ENCODE results near the gene MARVELD2. TPM values are rescaled to one million over a fixed set of nuclear protein-coding genes. Genes with fewer than 3 reads are reported as not detected.
A peak's percentile ranks its signal among the peaks of the same experiment; 100 is the strongest.
"Not testable (repeated sequence)": the region's sequence is repeated elsewhere in the genome, so short reads cannot be mapped to it uniquely, and the experiment has no call there.

MARVELD2 gene
- total RNA-seq, 1 experiment from 2014 or later: 2.5 TPM

DNA sequence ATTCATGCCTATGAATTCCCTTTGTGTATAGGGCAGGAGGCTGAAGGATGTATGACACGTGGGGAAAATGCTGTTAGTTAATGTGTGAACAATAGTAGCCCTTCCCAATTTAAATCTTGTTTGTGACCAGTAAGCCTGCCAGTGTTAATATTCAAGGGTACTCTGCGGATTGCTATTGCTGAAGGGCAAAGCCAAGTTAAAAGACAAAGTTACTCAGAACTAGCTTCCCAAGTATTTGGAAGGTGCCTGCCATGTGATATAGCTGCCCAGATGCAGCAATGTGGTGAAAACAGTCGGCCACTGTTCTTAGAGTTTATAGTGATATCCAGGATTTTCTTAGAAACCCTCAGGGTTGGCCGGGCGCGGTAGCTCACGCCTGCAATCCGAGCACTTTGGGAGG, 34.6 kb downstream of the MARVELD2 start:
- DNase-seq (ENCODE audit: low read depth): peak; percentile 7

DNA sequence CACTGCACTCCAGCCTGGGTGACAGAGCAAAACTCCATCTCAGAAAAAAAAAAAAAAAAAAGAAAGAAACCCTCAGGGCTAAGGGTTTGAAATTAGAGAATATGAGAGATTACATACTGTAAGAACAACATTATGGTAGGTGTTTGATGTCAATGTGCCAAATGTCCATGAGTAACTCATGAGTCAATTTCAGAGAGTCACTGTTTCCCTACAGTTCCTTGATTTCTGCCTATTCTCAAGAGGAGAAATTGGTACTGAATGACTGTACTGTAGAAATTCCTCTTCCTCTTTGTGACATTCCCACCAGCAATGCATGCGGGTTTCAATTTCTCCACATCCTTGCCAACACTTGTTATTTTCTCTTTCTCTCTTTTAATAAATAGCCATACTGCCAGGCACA, 35.2 kb downstream of the MARVELD2 start:
- peak; percentile 87 for DNase-seq (ENCODE audit: low read depth)

DNA sequence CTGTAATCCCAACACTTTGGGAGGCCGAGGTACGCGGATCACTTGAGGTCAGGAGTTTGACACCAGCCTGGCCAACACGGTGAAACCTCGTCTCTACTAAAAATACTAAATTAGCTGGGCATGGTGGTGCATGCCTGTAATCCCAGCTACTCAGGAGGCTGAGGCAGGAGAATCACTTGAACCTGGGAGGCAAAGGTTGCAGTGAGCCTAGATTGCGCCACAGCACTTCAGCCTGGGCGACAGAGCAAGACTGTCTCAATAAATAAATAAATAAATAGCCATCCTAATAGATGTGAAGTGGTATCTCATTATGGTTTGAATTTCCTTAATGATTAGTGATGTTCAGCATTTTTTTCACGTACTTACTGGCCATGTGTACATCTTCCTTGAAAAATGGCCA, 35.6 kb downstream of the MARVELD2 start:
- not testable (repeated sequence) for DNase-seq (ENCODE audit: low read depth)

DNA sequence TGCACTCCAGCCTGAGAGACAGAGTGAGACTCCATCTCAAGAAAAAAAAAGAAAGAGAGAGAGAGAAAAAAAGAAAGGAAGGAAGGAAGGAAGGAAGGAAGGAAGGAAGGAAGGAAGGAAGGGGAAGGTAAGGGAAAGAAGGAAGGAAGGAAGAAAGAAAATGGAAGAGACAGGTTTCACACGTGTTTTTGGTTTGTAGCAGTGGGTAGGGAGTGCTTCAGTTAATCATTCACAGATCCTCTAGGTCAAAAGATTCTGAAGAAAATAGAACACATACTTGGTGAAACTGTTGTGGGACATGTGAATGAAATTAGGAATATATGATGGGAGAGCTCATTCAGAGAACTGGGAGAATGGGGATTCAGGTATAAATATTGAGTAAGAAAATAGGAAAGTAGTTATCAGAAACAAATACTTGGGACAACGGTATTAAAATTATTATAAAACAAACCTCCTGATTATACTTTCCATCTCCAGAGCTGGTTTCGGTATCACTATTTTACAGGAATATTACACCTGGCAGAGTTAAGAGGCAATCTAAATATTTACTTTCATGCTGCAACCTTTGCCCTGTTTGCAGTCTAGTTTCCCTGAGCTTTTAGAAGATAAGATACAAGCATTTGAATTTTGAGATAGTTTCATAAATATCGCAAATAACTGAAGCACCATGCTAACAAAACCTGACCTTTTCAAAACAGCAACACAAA, 37.2 kb downstream of the MARVELD2 start:
- DNase-seq (ENCODE audit: low read depth): no peak

DNA sequence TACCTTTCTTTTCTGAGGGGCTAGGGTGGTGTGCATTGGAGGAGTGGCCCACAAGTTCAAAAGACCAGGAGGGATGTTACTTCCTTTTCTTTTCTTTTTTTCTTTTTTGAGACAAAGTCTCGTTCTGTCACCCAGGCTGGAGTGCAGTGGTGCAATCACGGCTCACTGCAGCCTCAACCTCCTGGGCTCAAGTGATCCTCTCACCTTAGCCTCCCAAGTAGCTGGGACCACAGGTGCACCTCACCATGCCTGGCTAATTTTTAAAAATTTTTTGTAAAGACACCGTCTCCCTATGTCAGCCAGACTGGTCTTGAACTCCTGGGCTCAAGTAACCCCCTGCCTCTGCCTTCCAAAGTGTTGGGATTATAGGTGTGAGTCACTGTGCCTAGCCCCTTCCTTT, 38.6 kb downstream of the MARVELD2 start:
- not testable (repeated sequence) for DNase-seq (ENCODE audit: low read depth)

DNA sequence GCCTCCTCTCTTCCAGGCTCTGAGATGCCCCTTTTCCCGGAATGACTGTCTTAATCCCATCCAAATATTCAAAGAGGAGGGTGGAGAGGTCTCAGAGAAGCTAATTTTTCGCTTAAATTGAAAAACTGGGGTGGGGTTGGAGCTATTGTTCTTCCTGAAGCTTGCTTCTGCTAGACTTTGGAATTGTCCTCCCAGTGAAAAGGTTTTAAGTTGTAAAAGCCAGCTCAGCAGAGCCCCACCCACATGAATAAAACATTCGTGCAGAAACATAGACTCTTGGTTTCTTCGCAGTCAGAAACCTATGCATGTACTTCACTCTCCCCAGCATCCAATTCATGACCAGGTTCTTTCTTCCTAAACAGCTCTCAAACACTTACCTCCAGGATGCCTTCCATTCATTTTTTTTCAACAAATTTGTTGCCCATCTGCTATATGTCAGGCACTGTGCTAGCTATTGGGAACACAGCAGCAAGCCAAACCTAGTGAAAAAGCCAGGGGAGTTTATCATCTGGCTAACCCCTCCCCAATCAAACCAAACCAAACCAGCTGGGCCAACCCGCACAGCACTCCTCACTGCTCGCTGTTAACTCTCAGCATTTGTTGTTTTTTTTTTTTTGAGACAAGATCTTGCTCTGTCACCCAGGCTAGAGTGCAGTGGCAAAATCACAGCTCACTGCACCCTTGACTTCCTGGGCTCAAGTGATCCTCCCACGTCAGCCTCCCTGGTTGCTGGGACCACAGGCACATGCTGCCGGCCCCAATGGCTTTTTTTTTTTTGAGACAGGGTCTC, 39.7 kb downstream of the MARVELD2 start:
- no peak for DNase-seq (ENCODE audit: low read depth)

DNA sequence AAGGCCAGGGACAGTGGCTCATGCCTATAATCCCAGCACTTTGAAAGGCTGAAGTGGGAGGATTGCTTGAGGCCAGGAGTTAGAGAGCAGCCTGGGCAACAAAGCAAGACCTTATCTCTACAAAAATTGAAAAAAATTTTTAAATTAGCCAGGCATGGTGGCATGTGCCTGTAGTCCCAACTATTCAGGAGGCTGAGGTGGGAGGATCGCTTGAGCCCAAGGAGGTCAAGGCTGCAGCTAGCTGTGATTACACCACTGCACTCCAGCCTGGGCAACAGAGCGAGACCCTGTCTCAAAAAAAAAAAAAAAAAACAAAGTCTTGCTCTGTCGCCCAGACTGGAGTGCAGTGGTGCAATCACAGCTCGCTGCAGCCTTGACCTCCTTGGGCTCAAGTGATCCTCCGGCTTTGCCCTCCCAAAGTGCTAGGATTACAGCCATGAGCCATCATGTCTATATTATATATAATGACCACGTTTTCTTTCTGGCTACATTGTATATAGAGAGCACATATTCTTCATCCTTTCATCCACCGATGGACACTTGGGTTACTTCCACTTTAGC, 40.6 kb downstream of the MARVELD2 start:
- not testable (repeated sequence) for DNase-seq (ENCODE audit: low read depth)

DNA sequence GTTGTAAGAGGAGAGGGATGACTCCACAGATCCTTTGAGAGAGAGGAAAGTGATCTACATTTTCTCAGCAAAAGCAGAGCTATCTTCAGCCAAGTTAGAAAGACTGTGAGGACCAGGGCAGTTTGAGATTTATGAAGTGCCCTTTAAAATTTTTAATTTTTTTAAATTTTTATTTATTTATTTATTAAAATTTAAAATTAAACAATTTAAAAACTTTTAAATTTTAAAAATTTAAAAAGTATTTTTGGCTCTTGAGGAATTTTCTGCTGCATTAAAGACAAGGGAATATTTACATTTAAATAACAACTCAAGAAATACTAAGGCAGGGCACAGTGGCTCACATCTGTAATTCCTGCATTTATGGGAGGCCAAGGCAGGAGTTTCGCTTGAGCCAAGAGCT, 47.3 kb downstream of the MARVELD2 start:
- DNase-seq (ENCODE audit: low read depth): no peak

DNA sequence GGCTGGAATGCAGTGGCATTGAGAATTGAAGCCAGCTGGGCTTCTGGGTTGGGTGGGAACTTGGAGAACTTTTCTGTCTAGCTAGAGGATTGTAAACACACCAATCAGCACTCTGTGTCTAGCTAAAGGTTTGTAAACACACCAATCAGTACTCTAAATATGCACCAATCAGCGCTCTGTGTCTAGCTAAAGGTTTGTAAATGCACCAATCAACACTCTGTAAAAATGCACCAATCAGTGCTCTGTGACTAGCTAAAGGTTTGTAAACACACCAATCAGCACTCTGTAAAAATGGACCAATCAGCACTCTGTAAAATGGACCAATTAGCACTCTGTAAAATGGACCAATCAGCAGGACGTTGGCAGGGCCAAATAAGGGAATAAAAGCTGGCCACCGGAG, 51.5 kb downstream of the MARVELD2 start:
- not testable (repeated sequence) for DNase-seq (ENCODE audit: low read depth)

DNA sequence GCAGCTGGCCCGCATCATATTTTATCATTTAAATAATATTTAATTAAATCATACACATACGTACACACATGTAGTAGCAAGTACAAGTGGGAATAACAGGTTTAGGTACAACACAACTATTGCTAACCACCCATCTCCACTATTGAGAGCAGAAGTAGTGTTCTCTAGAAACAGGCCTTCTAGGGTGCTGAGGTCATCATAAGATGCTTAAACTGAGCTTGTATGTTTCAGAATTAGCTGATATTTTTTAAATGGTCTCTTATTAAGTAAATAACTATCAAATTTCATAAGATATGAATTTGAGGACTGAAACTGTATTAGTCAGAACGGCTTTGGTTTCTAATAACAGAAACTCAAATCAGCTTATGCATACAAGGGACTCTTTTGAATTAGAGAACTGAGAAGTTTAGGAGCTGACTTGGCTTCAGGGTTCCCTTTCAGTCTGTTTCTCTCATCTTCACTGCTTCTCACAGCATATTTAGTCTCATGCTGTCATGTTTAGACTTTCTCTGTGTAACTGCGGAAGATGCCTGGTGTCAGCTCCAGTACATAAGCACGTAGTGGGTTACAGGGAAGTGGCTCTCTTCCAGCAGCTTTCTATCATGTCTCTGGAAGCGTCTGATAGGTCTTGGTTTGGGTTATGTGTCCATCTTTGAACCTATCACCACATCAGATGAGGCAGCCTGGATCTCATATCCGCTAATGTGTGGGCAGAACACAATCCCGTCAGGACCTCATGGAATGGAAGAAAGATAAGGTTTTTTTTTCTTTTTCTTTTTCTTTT, 52.7 kb downstream of the MARVELD2 start:
- no peak for DNase-seq (ENCODE audit: low read depth)

DNA sequence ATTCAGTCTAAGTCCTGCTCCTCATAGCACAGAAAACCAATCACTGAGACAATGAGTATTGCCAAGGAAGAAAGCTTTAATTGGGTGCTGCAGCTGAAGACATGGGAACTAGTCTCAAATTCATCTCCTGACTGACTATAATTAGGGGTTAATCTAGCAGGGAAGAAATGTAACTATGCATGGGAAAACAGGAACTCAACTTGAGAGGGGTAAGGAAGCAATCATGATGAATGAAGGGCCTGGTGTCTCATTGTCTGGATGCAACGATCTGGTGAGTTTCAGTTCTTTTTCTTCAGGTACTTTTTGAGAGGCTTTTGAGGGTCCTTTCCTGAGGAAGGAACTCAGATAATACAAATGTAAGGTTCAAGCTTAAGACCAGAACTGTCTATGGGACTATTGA, 53.7 kb downstream of the MARVELD2 start:
- no peak for DNase-seq (ENCODE audit: low read depth)

DNA sequence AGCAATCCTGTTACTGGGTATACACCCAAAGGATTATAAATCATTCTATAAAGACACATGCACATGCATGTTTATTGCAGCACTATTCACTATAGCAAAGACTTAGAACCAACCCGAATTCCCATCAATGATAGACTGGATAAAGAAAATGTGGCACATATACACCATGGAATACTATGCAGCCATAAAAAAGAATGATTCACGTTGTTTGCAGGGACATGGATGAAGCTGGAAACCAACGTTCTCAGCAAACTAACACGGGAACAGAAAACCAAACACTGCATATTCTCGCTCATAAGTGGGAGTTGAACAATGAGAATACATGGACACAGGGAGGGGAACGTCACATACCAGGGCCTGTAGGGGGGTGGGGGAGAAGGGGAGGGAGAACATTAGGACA, 56.6 kb downstream of the MARVELD2 start:
- not testable (repeated sequence) for DNase-seq (ENCODE audit: low read depth)

DNA sequence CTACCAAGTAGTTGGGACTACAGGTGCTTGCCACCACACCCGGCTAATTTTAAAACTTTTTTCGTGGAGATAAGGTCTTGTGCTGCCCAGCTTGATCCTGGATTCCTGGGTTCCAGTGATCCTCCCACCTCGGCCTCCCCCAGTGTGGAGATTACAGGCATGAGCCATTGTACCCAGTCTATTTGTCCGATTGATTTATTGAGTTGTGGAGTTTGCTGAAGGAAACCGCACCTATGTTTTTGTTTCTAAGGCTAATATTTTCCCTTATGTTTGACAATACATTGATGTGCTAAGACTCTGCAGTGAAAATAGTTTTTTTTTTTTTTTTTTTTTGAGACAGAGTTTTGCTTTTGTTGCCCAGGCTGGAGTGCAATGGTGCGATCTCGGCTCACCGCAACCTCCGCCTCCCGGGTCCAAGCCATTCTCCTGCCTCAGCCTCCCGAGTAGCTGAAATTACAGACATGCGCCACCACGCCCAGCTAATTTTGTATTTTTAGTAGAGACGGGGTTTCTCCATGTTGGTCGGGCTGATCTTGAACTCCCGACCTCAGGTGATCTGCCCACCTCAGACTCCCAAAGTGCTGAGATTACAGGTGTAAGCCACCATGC, 57.7 kb downstream of the MARVELD2 start:
- DNase-seq (ENCODE audit: low read depth): not testable (repeated sequence)

DNA sequence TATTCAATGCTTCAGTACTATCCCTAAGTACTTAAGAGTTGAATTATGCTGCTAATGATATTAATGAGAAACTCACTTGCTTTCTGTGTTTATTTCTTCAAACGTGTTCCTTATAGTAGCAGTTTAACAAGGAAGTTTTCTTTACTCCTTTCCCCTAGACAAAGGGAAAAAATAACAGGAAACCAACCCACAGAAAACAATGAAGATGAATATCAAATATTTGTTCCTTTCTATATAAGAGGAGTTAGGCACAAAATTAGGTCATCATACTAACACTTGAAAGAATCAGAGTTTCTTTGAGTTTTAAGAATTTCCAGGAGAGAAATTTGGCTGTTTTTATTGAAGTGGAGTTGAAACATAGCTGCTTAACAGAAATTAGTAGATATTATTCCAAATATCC, 62.3 kb downstream of the MARVELD2 start:
- DNase-seq (ENCODE audit: low read depth): no peak

DNA sequence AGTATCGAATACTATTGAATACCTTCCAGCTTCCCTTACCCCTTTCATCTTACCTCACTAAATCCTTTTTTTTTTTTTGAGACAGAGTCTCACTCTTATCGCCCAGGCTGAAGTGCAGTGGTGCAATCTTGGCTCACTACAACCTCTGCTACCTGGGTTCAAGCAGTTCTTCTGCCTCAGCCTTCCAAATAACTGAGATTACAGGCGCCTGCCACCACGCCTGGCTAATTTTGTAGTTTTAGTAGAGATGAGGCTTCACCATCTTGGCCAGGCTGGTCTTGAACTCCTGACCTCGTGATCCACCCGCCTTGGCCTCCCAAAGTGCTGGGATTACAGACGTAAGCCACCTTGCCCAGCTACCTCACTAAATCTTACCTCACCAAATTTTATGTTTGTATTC, 63.4 kb downstream of the MARVELD2 start:
- DNase-seq (ENCODE audit: low read depth): not testable (repeated sequence)

DNA sequence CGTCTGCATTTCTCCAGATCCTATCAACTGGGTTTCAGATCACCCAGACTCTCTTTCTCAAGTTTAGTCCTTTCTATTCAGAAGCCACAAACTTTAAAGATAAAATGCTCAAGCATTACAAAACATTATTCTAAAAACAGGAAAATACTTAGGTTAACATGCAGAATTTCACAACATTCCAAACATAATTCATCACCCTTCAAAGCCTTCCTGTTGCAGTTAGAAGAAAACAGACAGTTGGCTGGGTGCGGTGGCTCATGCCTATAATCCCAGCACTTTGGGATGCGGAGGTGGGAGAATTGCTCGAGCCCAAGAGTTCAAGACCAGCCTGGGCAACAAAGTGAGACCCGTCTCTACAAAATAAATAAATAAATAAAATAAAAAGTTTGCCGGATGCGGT, 70.0 kb downstream of the MARVELD2 start:
- no peak for DNase-seq (ENCODE audit: low read depth)

DNA sequence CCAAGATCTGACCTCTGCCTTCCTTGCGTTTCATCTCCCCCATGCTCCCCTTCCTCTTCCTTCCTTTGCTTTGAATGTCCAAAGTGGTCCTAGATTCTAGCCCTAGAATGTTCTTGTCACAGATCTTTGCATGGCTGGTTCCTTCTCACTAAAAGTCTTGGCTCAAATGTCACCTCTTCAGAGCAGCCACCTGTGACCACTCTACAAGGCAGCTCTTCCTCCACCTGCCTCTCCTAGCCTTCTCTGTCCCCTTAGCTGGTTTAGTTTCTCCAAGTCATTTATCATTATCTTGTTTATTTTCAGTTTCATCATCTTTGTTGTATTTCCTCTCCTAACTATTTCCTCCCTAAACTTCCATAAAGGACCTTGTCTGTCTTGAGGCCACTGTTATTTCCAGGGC, 70.6 kb downstream of the MARVELD2 start:
- DNase-seq (ENCODE audit: low read depth): no peak

DNA sequence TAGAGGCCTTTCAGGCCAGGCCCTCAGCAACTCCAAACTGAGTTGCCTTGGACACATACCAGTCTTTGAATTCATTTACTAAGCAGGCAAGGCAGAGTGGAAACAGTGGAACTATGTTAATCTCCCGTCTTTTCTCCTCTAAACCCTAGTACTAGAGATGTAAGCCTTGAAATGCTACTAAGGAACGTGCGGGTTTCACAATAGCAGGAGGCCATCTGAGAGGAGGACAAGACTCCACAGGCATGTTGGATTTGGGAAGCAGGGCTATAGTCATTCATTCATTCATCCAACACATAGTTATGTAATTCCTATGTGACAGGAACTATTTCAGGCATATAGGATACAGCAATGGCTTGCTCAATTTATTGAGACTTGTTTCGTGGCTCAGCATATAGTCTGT, 74.3 kb downstream of the MARVELD2 start:
- DNase-seq (ENCODE audit: low read depth): no peak

DNA sequence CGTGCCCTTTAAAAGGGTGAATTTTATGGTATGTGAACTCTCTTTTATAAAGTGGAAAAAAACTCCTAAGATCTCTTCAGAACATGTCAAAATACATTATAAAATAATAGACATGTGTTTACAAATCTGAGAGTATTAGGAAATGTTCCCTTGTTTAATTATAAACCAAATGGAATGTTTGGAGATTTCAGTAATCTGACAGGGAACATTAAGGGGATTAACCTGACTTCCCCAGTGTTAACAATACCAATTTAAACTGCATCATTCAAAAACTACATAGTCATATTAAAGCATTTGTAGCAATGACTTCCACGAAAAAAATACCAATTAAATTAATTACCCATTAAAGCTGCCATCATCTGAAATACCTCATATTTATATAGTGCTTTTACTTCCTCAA, 76.1 kb downstream of the MARVELD2 start:
- DNase-seq (ENCODE audit: low read depth): no peak

DNA sequence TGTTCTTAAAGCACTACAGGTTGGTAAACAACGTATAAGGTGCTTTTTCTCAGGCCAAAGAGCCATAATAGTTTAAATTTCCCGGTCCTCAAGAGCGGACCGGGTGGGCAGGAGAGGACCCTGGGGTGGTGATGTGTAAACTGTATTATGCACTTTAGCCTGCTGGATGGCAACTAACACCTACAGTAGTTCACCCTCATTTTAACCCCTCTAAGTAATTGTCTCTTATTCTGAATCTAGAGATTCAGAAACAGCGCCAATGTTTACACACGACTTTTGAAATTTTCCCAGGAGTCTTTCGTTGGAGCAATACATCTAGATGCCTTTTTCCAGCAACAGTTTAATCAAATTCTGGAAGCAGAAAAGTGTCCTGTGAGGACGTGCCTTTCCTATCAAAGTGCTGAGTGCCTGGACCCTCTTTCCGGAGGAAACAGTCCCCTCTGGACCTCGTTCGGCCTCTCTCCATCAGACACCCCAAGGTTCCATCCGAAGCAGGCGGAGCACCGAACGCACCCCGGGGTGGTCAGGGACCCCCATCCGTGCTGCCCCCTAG, 77.0 kb downstream of the MARVELD2 start:
- no peak for DNase-seq (ENCODE audit: low read depth)

DNA sequence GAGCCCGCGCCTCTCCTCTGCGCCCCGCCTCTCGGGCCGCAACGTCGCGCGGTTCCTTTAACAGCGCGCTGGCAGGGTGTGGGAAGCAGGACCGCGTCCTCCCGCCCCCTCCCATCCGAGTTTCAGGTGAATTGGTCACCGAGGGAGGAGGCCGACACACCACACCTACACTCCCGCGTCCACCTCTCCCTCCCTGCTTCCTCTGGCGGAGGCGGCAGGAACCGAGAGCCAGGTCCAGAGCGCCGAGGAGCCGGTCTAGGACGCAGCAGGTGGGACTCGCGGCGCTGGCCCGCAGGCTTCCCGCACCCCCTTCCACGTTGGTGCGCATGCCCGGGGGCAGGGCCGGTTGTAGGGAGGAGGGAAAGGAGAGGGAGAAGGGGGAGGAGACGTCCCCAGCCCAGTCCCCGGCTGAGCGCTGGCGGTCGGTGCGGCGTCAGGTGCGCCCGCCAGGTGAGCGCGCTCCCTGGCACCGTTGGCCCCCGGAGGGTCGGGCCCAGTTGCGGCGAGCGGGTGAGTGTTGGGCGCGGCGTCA, 77.5 kb downstream of the MARVELD2 start, which contains the start of gene OCLN:
OCLN (plus strand) TSS at position 400 of the 532 bp plus-strand sequence. CDS start 11,455 bp downstream, outside the sequence.
- DNase-seq (ENCODE audit: low read depth): no peak
